ENCODE measurements around the gene RHBDD1. TPM values are rescaled to one million over a fixed set of nuclear protein-coding genes. Genes with fewer than 3 reads are reported as not detected.

The RHBDD1 gene
- total and polyA plus RNA-seq, 2 donors (not counting 1 experiment from before 2014, with no cell fraction given) = 21.2 to 128 TPM

GRCh38 chr2:226828191-226828590 lies 7.7 kb upstream of the RHBDD1 start:
- no peaks in the 10 kb centered on the region for H3K4me1 ChIP-seq (ENCODE audit: control insufficient read depth in 2 of 2, insufficient read depth in 2 of 2, low read length in 2 of 2)
- DNase-seq (no peak), ATAC-seq (ENCODE audit: low read depth) (no peak)
- no peaks in the 10 kb centered on the region for H3K9me3 ChIP-seq (ENCODE audit: control extremely low read depth in 1 of 3, control insufficient read depth in 2 of 3, insufficient read depth in 1 of 3, low read length in 2 of 3)
- H3K27me3 Mint-ChIP-seq = no peaks in the 10 kb centered on the region
- H3K27me3 ChIP-seq (replicated peaks in 1 of 4; ENCODE audit: control extremely low read depth in 1 of 4, control insufficient read depth in 3 of 4, insufficient read depth in 4 of 4, low read length in 3 of 4) = no peaks in the 10 kb centered on the region
- ChIA-PET CTCF (no interaction called here), POLR2A (no interaction called here)
- no peak overlapping the region for H2AFZ ChIP-seq (ENCODE audit: insufficient read depth, low read depth, low read length, poor library complexity, severe bottlenecking)
- H3K27ac Mint-ChIP-seq = no peak overlapping the region
- H3K79me2 ChIP-seq (ENCODE audit: control insufficient read depth, insufficient read depth, low read length) = peaks cover 1% of the 10 kb centered on the region
- no peak overlapping the region for H3K4me2 ChIP-seq (replicated peaks; ENCODE audit: low read depth, low read length, poor library complexity, severe bottlenecking)
- intact Hi-C loops (cut with micrococcal nuclease) = no loop called here
- TF ChIP-seq CTCF (IDR thresholded peaks at IDR 0.05) (no peak), EZH2 (IDR thresholded peaks at IDR 0.05; ENCODE audit: borderline replicate concordance, insufficient read depth, low read depth, low read length, poor library complexity, severe bottlenecking) (no peak)
- no peak overlapping the region for H3K4me3 Mint-ChIP-seq
- H3K4me1 Mint-ChIP-seq = peaks cover 17% of the 10 kb centered on the region
- no CpG with 5 or more reads among the region's 2 CpGs for WGBS (ENCODE audit: insufficient coverage)
- peaks cover 4% of the 10 kb centered on the region for H3K9me3 Mint-ChIP-seq (ENCODE audit: insufficient read depth)
- no peak overlapping the region for H3K27ac ChIP-seq (ENCODE audit: low read length in 2 of 2)
- no peak overlapping the region for H3K9ac ChIP-seq (ENCODE audit: low read length)
- H3K4me3 ChIP-seq (ENCODE audit: control extremely low read depth in 1 of 5, extremely low read depth in 1 of 5, insufficient read depth in 1 of 5, low read depth in 2 of 5, low read length in 4 of 5) = no peak overlapping the region
- peaks cover under 1% of the 10 kb centered on the region for H4K20me1 ChIP-seq (ENCODE audit: control insufficient read depth, insufficient read depth, low read length, poor library complexity, severe bottlenecking)
- H3K36me3 ChIP-seq (replicated peaks in 1 of 2; ENCODE audit: control extremely low read depth in 1 of 2, control insufficient read depth in 1 of 2, extremely low read depth in 1 of 2, insufficient read depth in 2 of 2, low read length in 1 of 2) = no peaks in the 10 kb centered on the region

GRCh38 chr2:226829721-226830631 lies 5.9 kb upstream of the RHBDD1 start:
- Mint-ChIP-seq H3K27me3 (no peaks in the 10 kb centered on the region), H3K27ac (no peak overlapping the region), H3K9me3 (ENCODE audit: insufficient read depth) (no peaks in the 10 kb centered on the region), H3K4me1 (peaks cover 18% of the 10 kb centered on the region), H3K4me3 (no peak overlapping the region)
- Histone ChIP-seq H3K36me3 (replicated peaks in 1 of 2; ENCODE audit: control extremely low read depth in 1 of 2, control insufficient read depth in 1 of 2, extremely low read depth in 1 of 2, insufficient read depth in 2 of 2, low read length in 1 of 2) (no peaks in the 10 kb centered on the region), H3K27ac (ENCODE audit: low read length in 2 of 2) (no peak overlapping the region), H3K4me3 (ENCODE audit: control extremely low read depth in 1 of 5, extremely low read depth in 1 of 5, insufficient read depth in 1 of 5, low read depth in 2 of 5, low read length in 4 of 5) (no peak overlapping the region), H2AFZ (ENCODE audit: insufficient read depth, low read depth, low read length, poor library complexity, severe bottlenecking) (no peak overlapping the region), H3K79me2 (ENCODE audit: control insufficient read depth, insufficient read depth, low read length) (peaks cover 18% of the 10 kb centered on the region), H3K4me1 (ENCODE audit: control insufficient read depth in 2 of 2, insufficient read depth in 2 of 2, low read length in 2 of 2) (peaks cover 7 to 11% of the 10 kb centered on the region in 2 donors), H3K9ac (ENCODE audit: low read length) (no peak overlapping the region), H3K27me3 (replicated peaks in 1 of 4; ENCODE audit: control extremely low read depth in 1 of 4, control insufficient read depth in 3 of 4, insufficient read depth in 4 of 4, low read length in 3 of 4) (no peaks in the 10 kb centered on the region), H3K4me2 (replicated peaks; ENCODE audit: low read depth, low read length, poor library complexity, severe bottlenecking) (no peak overlapping the region), H4K20me1 (ENCODE audit: control insufficient read depth, insufficient read depth, low read length, poor library complexity, severe bottlenecking) (peaks cover 9% of the 10 kb centered on the region), H3K9me3 (ENCODE audit: control extremely low read depth in 1 of 3, control insufficient read depth in 2 of 3, insufficient read depth in 1 of 3, low read length in 2 of 3) (no peaks in the 10 kb centered on the region)
- ChIA-PET POLR2A (interaction anchor here (0.5 kb wide), 1 partner anchor 31 kb away, joined by 3 read pairs; no protein-coding TSS in a partner anchor), CTCF (interaction anchor here (1.0 to 1.2 kb wide), 2 partner anchors 16 to 154 kb away, joined by 3 to 4 read pairs; no protein-coding TSS in a partner anchor)
- TF ChIP-seq CTCF (IDR thresholded peaks at IDR 0.05) (no peak), EZH2 (IDR thresholded peaks at IDR 0.05; ENCODE audit: borderline replicate concordance, insufficient read depth, low read depth, low read length, poor library complexity, severe bottlenecking) (no peak)
- intact Hi-C loops (cut with micrococcal nuclease) = no loop called here
- DNase-seq (no peak), ATAC-seq (ENCODE audit: low read depth) (no peak)
- 93% methylated on average over 2 of the region's 8 CpGs for WGBS (ENCODE audit: insufficient coverage)
